IPS-18a (cell line): ENCODE measurements around the gene SHISAL2A.

Experiments
- H3K27ac ChIP-seq: one replicate; pipeline ENCODE4 v1.5.1; 2013; ENCODE audit warnings: low read length
- H3K27me3 ChIP-seq: one replicate; pipeline ENCODE4 v1.6.1; 2013; ENCODE audit warnings: mild to moderate bottlenecking, low read length; ENCODE audit not compliant: control insufficient read depth, insufficient read depth
- H3K36me3 ChIP-seq: one replicate; pipeline ENCODE4 v1.6.1; 2013; ENCODE audit warnings: low read depth, low read length; ENCODE audit not compliant: control insufficient read depth
- H3K4me1 ChIP-seq: one replicate; pipeline ENCODE4 v1.6.1; 2013; ENCODE audit warnings: low read depth, low read length; ENCODE audit not compliant: control insufficient read depth
- H3K4me3 ChIP-seq: one replicate; pipeline ENCODE4 v1.5.1; 2013; ENCODE audit warnings: low read length
- H3K9ac ChIP-seq: one replicate; pipeline ENCODE4 v1.6.1; 2013; ENCODE audit warnings: mild to moderate bottlenecking, low read length, moderate library complexity
- H3K9me3 ChIP-seq: one replicate; pipeline ENCODE4 v1.6.1; 2013; ENCODE audit warnings: low read depth, low read length; ENCODE audit not compliant: control insufficient read depth

The SHISAL2A gene

GRCh38 chr1:52632732-52633290 is at the start of gene SHISAL2A:
Gene SHISAL2A, plus strand, starts transcription at chr1:52633168. Its CDS starts 326 bp downstream, at chr1:52633494.
- no peak within 1 kb of the TSS for H3K9ac ChIP-seq
- H3K4me1 ChIP-seq, result peaks cover 3% of the 10 kb centered on the region
- H3K4me3 ChIP-seq, result peak within 1 kb of the TSS; percentile 41
- no peaks in the 10 kb centered on the region for H3K9me3 ChIP-seq
- peaks cover 49% of the 10 kb centered on the region for H3K27me3 ChIP-seq
- H3K27ac ChIP-seq, result no peak within 1 kb of the TSS
- H3K36me3 ChIP-seq, result no peaks in the 10 kb centered on the region

DNA sequence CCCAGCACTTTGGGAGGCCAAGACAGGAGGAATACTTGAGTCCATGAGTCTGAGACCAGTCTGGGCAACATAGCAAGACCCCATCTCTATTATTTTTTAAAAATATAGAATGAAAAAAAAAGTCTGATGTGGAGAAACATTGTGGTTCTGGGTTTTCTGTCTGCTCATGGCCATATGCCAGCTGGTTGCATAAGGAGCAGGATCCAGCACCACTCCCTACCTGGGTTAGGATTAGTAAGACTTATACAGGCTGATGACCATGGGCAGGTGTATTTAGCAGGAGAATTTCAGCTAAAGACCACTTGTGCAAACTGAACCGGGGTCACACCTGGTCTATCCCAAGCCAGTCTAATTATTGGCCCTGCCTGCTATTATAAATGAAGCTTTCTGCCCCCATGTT is 47.5 kb upstream of the SHISAL2A start:
- H3K27ac ChIP-seq, result no peak overlapping the region
- H3K4me1 ChIP-seq, result peaks cover 9% of the 10 kb centered on the region
- H3K27me3 ChIP-seq, result no peaks in the 10 kb centered on the region
- H3K9ac ChIP-seq, result no peak overlapping the region
- no peaks in the 10 kb centered on the region for H3K9me3 ChIP-seq
- H3K4me3 ChIP-seq, result no peak overlapping the region
- no peaks in the 10 kb centered on the region for H3K36me3 ChIP-seq

GRCh38 chr1:52588027-52588426 is 44.9 kb upstream of the SHISAL2A start:
- H3K4me1 ChIP-seq, result peaks cover 11% of the 10 kb centered on the region
- H3K27me3 ChIP-seq, result no peaks in the 10 kb centered on the region
- H3K4me3 ChIP-seq, result no peak overlapping the region
- H3K9me3 ChIP-seq, result no peaks in the 10 kb centered on the region
- H3K27ac ChIP-seq, result no peak overlapping the region
- H3K36me3 ChIP-seq, result no peaks in the 10 kb centered on the region
- H3K9ac ChIP-seq, result no peak overlapping the region

DNA sequence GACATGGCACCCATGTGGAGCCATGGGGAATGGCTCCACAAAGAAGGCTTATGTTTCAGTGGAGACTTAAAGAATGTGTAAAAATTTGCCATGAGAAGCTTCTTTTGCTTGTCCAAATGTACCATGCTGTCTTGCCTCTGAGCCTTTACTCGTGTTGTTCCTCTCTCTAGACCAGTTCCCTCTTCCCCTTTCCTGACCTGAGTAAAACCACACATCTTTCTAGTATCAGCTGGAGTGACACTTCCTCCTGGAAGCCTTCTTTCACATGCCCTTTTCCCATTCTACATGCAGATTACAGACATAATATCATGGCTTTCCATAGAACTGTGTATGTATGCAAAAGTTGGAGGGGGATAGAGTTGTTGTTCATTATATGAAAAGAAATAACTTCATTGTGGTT is 44.4 kb upstream of the SHISAL2A start:
- Histone ChIP-seq H3K36me3 (no peaks in the 10 kb centered on the region), H3K9me3 (no peaks in the 10 kb centered on the region), H3K27ac (no peak overlapping the region), H3K4me1 (peaks cover 11% of the 10 kb centered on the region), H3K27me3 (no peaks in the 10 kb centered on the region), H3K9ac (no peak overlapping the region), H3K4me3 (no peak overlapping the region)

DNA sequence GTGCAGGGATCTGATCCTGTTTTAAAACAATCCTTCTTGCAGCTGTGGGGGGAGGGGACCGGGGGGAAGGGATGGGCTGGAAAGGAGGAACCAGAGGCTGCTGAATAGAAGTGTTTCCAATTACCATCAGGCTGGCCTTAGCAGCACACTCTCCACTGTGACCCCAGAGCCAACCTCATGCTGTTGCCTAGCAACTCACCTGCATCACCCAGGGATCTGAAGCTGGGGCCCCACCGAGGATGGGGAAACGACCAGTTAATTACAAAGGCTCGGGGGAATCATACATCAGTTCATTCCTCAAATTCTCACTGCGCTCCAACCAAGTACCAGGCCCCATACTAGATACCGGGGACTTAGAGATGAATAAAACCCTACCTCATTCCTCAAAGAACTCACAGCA is 42.7 kb upstream of the SHISAL2A start:
- Histone ChIP-seq H3K36me3 (no peaks in the 10 kb centered on the region), H3K4me3 (no peak overlapping the region), H3K9ac (no peak overlapping the region), H3K27ac (no peak overlapping the region), H3K4me1 (peaks cover 11% of the 10 kb centered on the region), H3K27me3 (no peaks in the 10 kb centered on the region), H3K9me3 (no peaks in the 10 kb centered on the region)

GRCh38 chr1:52592637-52593323 is 40.2 kb upstream of the SHISAL2A start:
- H3K4me1 ChIP-seq, result peaks cover 11% of the 10 kb centered on the region
- no peak overlapping the region for H3K9ac ChIP-seq
- no peaks in the 10 kb centered on the region for H3K9me3 ChIP-seq
- H3K4me3 ChIP-seq, result no peak overlapping the region
- H3K27ac ChIP-seq, result no peak overlapping the region
- H3K36me3 ChIP-seq, result no peaks in the 10 kb centered on the region
- H3K27me3 ChIP-seq, result no peaks in the 10 kb centered on the region

- no peak overlapping the region for H3K27ac ChIP-seq
- no peak overlapping the region for H3K4me3 ChIP-seq
- H3K27me3 ChIP-seq, result no peaks in the 10 kb centered on the region
- H3K36me3 ChIP-seq, result no peaks in the 10 kb centered on the region
- no peak overlapping the region for H3K9ac ChIP-seq
- no peaks in the 10 kb centered on the region for H3K9me3 ChIP-seq
- peaks cover 11% of the 10 kb centered on the region for H3K4me1 ChIP-seq
Measured at GRCh38 chr1:52593495-52593894, 39.5 kb upstream of the SHISAL2A start.

DNA sequence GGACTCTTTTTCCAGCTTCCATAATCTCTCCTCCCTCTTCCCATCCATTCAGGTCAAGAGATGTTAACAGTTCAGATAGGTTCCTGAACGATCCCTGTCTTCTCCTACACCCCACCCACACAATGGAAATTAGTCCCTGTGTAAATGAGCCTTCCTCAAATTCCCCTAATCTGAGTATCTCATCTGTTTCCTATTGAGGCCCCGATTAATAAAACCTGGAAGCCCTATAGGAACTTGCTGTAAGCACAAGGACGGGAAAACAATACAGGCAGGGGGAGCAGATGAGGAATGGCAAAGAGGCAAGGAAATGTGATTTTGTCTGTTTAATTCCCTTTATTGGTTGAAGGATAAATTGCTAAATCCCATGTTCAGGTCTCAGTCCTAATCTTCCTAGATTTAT is 37.9 kb upstream of the SHISAL2A start:
- Histone ChIP-seq H3K4me1 (peaks cover 4% of the 10 kb centered on the region), H3K27me3 (no peaks in the 10 kb centered on the region), H3K9ac (no peak overlapping the region), H3K36me3 (no peaks in the 10 kb centered on the region), H3K9me3 (no peaks in the 10 kb centered on the region), H3K4me3 (no peak overlapping the region), H3K27ac (no peak overlapping the region)

DNA sequence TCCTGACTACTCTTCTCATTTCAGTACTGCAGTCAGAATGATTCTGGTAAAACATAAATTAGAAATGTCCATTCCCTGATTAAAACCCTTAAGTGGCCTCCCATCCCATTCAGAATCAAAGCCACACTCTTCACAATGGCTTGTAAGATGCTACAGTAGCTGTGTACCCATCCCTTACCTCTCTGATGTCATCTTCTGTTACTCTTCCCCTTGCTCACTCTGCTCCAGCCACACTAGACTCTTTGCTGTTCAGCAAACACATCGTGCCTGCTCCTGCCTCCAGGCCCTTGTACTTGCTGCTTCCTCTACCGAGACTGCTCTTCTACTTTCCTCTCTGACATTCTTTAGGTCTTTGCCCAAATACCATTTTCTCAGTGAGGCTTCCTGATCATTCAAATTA is 35.1 kb upstream of the SHISAL2A start:
- H3K36me3 ChIP-seq, result no peaks in the 10 kb centered on the region
- H3K9me3 ChIP-seq, result no peaks in the 10 kb centered on the region
- peaks cover 24% of the 10 kb centered on the region for H3K27me3 ChIP-seq
- H3K9ac ChIP-seq, result no peak overlapping the region
- H3K4me3 ChIP-seq, result no peak overlapping the region
- peaks cover 7% of the 10 kb centered on the region for H3K4me1 ChIP-seq
- H3K27ac ChIP-seq, result no peak overlapping the region

GRCh38 chr1:52598729-52599128 is 34.2 kb upstream of the SHISAL2A start:
- H3K9ac ChIP-seq, result no peak overlapping the region
- no peaks in the 10 kb centered on the region for H3K9me3 ChIP-seq
- H3K27me3 ChIP-seq, result peaks cover 32% of the 10 kb centered on the region
- H3K36me3 ChIP-seq, result no peaks in the 10 kb centered on the region
- no peak overlapping the region for H3K4me3 ChIP-seq
- no peak overlapping the region for H3K27ac ChIP-seq
- peaks cover 7% of the 10 kb centered on the region for H3K4me1 ChIP-seq

- Histone ChIP-seq H3K9me3 (no peaks in the 10 kb centered on the region), H3K27me3 (peaks cover 36% of the 10 kb centered on the region), H3K9ac (no peak overlapping the region)
Measured at GRCh38 chr1:52599236-52599635, 33.7 kb upstream of the SHISAL2A start.

DNA sequence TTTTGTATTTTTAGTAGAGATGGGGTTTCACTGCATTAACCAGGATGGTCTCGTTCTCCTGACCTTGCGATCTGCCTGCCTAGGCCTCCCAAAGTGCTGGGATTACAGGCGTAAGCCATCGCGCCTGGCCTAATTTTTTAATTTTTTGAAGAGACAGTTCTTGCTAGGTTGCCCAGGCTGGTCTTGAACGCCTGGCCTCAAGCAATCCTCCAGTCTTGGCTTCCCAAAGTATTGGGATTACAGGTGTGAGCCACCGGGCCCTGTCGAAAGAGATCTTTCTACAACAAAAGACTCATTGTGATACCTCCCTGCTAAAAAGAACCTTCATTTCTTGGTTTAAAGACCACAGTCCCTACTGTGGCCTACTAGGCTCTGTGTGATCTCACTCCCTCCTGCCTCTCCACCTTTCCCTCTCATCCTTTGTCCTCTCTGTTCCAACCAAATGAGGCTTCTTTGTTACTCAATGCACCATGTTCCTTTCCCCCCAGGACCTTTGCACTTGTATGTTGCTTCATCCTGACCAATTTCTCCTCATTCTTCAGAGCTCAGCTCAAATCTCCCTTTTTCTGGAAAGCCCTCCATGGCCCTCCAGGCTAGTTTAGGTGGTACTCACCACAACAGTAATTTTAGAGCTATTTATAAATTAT is 32.3 kb upstream of the SHISAL2A start:
- no peak overlapping the region for H3K9ac ChIP-seq
- peaks cover 7% of the 10 kb centered on the region for H3K4me1 ChIP-seq
- H3K9me3 ChIP-seq, result no peaks in the 10 kb centered on the region
- no peaks in the 10 kb centered on the region for H3K36me3 ChIP-seq
- H3K27me3 ChIP-seq, result peaks cover 36% of the 10 kb centered on the region
- no peak overlapping the region for H3K27ac ChIP-seq
- no peak overlapping the region for H3K4me3 ChIP-seq

More at GRCh38 chr1:52599236-52599635, 33.7 kb upstream of the SHISAL2A start:
- Histone ChIP-seq H3K4me3 (no peak overlapping the region), H3K4me1 (peaks cover 7% of the 10 kb centered on the region), H3K36me3 (no peaks in the 10 kb centered on the region), H3K27ac (no peak overlapping the region)
